GM18909 (cell line): ENCODE data around the gene TNFAIP2.
"Not testable (repeated sequence)": the region's sequence is repeated elsewhere in the genome, so short reads cannot be mapped to it uniquely, and the experiment has no call there.

Source experiments
- ATAC-seq: cut with Tn5 transposase; IDR thresholded peaks from one replicate; pipeline ENCODE4 v1.9.1; 2021; ENCODE audit warnings: mild to moderate bottlenecking; ENCODE audit not compliant: unreplicated experiment, poor library complexity

The TNFAIP2 gene

DNA sequence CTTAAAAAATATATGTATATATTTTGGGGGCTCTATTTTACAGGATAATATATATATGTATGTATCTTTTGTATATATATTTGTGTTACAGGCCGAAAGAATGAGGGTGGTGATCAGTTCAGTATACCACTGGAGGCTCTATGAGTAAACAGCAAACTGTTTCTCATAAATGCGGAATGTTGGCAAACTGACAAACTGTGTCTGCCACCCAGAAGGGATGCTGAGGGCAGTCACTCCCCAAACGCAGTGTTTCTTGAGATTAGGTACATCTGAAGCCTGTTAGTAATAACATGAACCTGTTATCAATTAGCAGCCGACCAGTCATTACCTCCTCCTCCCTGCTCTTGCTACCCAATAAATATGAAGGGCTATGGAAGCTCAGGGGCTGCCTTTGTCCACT, 20.8 kb downstream of the TNFAIP2 start:
- ATAC-seq: no peak

DNA sequence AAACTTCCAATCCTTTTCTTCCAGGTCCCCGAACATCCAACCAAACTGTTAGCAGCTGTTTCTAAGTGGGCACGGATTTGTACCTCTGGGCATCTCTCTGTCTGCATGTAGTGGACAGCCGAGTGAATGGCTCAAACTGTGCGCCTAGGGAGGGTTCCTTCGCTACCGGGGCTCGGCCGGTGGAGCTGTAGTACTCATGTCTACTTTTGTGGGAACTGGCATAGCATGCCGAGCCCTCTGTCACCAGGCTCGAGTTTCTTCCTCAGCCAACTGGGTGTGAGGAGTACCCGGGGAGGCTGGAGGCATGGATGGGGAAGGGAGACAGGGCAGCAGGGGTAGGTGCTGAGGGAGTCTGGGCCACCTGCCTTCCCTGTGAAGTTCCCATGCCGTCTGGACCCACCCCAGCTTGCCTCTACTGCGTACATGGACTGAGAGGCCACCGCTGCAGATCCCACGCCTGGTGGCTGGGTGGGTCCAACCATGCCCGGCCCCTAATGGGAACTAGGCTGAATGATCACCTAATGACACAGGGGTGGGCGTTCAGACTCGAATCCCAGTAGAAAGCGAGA, 23.0 kb downstream of the TNFAIP2 start:
- no peak for ATAC-seq

DNA sequence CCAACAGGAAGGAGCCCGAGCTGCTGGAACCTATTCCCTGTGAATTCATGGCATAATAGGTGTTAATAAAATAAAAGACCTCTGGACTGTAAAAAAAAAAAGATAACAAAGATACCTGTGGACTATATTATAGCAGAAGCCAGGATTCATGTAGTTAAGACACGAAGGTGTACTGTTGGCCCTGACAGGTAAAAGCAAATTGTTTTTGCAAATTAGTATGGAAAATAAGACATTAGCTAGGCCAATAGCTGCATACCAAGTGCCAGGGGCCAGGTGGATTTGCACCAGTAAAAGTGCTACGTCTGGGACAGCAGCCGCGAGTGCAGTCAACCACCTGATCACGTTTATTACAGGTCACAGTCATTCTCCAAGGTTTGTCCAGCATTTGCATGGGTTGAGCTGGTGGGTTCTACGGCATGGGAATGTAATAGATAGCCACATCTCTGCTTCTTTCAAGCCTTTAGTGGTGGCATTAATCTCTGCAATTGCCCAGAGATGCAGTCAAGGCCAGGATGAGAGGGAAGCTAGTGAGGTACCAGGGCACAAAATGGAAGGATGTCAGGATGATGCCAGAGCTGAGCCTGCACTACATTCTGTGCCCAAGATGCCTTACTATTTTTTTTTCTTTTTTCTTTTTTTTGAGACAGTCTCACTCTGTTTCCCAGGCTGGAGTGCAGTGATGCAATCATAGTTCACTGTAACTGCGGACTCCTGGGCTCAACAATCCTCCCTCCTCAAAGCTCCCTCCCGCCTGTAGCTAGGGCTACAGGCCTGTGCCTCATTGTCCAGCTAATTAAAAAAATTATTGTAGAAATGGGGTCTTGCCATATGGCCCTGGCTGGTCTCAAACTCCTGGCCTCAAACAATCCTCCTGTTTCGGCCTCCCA, 26.3 kb downstream of the TNFAIP2 start:
- ATAC-seq: no peak

DNA sequence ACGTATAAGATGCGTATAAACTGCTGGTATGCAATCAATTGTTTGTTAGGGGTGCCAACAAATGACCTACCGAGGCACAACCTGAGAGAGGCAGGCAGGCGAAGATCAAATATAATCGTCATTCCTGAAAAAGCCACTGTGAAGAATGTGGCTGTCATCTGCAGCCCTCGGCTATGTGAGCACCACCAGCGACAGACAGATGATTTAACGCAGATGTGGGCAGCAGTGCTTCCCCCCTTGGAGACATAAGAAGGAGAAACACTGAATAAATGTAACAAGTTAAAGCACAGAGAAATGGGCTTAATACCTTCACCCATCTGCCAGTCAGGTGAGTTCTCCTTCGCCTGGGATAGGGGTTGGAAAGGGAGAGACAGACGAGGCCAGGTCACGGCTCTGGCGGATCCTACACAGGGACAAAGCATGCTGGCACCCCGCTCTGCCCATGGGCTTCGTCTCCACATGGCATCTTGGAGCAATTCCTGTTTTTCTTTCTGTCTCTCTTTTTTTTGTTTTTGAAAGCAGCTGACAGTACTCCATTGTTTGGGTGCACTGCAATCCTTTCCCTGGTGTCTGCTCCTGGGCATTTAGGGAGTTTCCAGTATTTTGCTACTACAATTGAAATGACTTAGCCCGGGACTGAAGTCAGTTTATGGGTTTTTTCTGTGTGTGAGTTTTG, 28.1 kb downstream of the TNFAIP2 start:
- no peak for ATAC-seq

DNA sequence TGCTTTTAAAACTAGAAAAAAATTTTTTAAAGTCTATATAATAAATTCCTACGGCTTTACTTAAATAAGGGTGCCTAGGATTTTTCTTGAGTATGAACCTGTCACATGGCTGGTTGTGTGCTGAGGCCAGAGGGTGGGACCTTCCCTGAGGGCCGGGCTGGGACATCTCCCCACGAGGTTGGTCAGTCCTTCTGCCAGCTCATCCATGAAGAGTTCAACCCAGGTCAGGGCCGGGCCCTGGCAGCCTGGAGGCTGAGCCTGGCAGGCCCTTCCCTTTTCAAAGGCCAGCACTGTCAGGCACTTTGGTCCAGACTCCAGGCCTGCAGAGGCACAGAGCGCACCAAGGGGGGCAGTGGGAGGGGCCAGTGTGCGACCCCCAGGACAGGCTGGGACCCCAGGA, 31.7 kb downstream of the TNFAIP2 start:
- ATAC-seq: no peak

DNA sequence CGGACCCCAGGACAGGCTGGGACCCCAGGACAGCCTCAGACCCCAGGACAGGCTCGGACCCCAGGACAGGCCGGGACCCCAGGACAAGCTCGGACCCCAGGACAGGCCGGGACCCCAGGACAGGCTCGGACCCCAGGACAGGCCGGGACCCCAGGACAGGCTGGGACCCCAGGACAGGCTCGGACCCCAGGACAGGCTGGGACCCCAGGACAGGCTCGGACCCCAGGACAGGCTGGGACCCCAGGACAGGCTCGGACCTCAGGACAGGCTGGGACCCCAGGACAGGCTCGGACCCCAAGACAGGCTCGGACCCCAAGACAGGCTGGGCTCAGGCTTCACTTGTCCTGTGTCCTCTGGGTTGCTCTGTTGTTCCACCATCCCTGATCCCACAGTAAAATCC, 32.2 kb downstream of the TNFAIP2 start:
- ATAC-seq: not testable (repeated sequence)

DNA sequence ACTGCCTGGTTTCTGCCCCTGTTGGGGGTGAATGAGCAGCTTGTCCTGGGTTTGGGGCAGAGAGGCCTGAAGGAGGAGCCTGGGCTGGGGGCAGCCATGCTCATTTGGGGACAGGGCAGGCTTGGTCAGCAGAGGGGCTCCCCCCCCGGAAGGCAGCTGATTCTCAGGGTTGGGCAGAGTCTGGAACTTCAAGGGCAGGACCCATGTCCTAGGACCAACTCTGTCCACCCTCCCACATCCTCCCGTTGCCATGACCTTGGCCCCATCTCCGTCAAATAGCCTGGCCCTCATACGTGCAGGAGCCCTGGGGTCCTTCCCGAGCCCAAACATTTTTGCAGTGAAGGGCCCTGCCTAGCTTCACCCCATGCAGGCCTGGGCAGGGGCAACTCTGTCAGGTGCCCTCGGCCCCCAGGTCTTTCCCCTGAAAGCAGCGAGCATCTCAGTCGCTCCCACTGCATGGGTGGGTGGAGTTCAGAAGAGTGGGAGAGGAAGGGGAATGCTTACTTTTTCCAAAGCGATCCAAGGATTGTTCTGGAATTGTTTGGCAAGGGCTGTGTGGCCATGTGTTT, 32.6 kb downstream of the TNFAIP2 start:
- no peak for ATAC-seq

DNA sequence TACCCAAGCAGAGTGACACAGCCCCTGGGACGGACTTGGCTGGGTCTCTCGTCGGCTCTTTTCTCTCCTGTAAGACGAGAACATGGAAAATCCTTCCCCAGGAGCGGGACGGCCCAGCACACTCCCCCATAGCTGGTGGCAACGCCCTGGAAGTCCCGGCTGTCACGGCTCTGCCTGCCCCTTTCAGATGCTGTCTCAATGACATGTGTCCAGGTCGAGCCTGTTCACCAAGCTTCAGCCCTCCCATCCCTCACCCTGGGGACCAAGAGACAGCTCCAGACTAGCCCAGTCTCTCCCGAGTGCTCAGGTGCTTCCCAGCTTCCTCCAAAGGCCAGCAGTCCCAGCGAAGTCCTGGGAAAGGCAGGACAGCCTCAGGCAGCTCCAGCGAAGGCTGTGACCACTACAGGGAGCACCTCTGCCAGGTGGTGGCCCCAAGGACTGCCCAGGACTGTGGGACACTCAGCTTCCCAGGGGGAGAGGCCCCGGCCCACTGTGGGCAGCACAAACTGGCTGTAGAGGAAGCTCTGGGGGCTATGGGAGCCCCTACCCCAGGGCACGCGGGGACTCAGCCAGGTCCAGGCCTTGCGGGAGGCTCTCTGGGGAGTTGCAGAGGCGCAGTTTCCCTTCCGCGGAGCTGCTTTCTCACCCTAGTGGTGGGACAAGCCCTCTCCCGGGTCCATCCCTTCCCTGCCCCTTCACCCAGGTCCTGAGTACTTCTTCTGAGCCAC, 33.6 kb downstream of the TNFAIP2 start:
- no peak for ATAC-seq

DNA sequence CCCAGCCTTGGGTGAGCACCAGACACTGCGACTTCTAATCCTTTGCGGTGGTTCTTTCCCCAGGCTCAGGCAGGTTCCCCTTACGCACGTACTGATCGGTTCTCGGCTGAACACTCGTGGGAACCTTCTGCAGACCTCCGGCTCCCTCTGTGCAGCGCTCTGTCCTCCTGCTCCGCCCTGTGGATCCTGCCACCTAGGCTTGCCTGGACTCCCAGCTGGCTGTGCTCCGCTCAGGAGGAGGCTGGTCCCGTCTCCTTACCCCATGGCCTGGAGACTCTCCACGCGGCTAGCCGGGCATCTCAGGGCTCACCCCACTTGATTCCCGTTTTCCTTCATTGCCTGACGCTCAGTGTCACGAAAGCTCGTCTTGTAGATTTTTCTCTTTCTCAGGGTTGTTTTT, 34.7 kb downstream of the TNFAIP2 start:
- ATAC-seq: no peak

DNA sequence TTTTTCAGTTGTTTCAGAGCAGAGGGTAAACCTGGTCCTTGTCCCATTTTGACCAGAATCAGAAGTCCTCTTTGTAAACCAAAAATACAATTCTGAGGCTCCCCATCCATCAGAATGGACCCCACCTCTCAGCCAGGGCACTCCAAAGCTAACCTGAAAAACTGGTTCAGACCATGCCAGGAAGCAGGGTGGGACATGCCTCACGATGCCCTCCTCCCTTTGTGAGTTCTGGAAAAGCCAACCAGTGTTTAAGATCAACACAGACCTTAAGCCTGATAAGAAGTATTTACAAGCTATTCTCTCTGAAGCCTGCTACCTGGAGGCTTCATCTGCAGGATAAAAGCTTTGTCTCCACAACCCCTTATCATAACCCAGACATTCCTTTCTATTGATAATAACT, 35.4 kb downstream of the TNFAIP2 start:
- ATAC-seq: no peak

DNA sequence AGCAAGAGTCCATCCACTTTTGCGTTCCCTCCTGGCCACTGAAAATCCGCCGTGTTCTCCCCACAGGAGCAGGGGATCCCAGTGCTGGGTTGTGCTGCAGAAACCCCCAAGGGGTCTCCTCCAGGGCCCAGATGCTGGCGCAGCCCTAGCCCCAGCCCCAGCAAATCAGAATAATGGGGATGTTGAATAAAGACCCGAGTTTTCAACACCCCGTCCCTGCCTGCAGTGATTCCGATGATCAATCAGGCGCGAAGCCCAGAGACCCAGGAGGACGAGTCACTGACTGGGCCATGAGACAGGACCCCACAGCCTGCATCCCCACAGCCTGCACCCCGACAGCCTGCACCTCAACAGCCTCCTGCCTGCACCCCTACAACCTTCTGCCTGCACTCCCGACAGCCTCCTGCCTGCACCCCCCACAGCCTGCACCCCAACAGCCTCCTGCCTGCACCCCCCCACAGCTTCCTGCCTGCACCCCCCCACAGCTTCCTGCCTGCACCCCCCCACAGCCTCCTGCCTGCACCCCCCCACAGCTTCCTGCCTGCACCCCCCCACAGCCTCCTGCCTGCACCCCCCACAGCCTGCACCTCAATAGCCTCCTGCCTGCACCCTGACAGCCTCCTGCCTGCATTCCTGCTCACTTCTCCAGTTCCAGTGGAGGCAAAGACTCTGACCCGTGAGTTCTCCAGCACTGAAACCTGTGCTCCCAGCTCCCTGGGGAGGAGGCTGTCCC, 37.2 kb downstream of the TNFAIP2 start:
- ATAC-seq: no peak

DNA sequence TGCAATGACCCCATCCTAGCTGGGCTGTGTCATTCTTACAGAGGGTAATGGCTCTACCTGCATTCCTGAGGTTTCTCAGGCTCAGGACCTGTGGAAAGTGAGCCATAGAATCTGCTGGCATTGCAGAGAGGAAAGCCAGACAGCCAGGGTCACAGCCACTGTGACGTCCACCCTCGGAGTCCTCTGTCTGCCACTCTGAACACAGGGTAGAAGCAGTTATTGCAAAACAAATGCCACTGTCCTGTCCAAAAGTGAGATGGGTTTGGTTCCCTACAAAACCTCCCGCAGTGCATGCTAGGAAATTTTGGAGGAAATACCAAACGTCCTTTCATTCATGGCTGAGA, 37.8 kb downstream of the TNFAIP2 start:
- ATAC-seq: no peak

DNA sequence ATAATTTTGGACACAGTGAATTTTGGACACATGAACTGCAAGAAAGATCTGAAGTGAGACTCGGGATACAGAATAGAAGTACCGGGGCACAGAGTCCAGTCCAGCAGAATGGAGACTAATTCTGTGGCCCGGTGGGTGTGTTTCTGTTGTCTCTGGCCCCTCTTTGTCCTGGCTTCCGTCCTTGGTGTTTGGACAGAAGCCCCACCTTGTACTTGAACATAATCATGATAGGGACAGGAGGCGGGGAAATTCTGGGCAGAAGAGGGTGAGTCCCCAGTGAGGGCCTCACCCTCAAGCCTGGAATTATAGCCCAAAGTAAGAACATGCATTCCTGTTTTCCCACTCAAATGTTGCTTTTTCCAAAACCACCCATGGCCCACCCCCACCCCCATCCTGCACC, 39.9 kb downstream of the TNFAIP2 start:
- ATAC-seq: no peak

DNA sequence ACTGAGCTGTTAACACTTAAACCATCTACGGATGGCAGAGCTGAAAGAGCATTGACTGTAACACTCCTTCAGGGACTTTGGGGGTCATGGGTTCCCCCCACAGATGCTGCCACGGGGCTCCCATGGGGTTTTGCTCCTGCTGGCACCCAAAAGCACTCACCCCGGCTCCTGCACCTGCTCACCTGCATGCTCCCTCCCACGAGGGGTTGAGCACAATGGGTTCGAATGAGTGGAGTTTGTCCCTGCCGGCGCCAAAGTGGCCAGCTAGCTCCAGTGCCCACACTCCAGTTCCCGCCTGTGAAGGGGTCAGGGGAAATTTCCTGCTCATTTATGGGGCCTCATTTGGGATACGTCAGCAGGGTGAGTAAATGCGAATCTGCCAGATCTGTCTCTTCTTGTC, 40.7 kb downstream of the TNFAIP2 start:
- ATAC-seq: no peak

DNA sequence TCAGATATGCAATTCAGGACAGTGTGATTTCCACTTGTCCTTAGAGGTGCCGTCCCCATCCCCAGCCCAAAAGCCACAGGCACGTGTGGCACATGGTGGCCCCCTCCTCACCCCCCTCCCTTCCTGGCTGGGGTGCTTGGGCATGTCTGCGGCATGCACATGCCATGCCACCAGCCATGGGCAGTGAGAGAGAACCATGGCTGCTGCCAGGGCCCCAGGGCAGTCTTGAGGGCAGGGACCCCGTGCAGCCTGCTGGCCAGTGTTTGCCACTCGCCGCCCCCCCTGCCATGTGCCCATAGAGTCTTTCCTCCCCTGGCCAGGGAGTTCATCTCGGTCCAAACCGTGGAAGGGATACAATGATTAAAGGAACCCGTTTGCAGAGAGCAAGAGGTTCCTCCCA, 41.5 kb downstream of the TNFAIP2 start:
- no peak for ATAC-seq

DNA sequence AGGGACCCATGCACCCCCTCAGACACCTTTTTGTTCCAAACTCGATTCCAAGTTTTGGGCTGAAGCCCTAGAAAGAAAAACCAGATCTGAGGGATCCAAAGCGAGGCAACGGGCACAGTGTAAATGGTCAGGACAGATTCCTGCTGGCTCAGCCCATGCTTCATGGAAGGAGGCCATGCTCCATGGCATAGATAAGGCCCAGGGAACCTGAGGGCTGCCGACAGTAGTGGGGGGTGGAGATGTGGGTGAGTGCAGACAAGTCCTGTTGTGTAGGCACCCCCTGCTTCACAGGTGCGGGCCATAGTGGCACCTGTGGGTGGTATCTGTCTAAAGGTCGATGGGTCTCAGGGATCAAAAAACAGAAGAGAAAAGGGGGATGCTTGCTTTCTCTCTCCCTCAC, 42.1 kb downstream of the TNFAIP2 start:
- no peak for ATAC-seq

DNA sequence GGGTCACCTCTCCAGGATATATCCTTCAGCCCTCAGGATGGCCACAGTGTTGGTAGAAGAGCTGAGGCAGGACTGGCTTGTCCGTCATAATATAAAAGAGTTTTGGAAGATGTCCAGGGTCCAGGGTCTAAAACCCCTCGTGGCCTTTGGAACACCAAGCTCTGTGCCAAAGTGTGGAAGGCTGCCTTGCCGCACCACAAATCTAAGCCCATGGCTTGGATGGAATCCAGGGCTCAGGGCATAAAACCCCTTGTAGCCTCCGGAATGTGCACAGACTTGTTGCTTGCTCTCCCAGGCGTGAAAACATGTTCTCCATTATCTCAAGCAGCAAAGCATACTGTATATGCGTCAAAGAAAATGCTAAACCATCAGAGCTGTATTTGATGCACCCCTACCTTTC, 46.7 kb downstream of the TNFAIP2 start:
- no peak for ATAC-seq

DNA sequence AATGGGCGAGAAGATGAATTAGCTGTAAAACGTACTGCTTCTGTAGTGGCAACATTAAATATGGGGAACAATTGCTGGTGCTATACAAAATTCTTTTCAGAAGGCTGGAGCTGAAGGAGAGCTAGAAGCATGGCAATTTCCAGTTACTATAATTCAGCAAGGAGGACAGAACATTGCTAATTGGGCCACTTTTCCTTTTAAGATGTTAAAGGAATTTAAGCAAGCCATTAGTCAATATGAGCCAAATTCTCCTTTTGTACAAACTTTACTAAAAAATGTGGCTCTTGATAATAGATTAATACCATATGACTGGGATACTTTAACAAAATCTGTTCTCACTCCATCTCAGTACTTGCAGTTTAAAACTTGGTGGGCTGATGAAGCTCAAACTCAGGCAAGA, 47.9 kb downstream of the TNFAIP2 start:
- ATAC-seq: not testable (repeated sequence)

DNA sequence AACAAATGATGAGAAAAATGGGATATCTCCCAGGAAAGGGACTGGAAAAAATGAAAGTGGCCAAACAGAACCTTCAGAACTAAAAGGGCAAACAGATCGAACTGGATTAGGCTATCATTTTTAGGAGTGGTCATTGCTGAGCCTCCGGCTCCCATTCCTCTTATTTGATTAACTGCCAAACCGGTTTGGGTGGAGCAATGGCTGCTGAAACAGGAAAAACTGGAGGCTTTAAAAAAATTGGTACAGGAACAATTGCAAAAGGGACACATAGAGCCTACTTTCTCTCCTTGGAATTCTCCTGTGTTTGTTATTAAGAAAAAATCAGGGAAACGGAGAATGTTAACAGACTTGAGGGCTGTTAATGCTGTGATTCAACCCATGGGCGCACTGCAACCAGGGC, 49.7 kb downstream of the TNFAIP2 start:
- ATAC-seq: no peak

DNA sequence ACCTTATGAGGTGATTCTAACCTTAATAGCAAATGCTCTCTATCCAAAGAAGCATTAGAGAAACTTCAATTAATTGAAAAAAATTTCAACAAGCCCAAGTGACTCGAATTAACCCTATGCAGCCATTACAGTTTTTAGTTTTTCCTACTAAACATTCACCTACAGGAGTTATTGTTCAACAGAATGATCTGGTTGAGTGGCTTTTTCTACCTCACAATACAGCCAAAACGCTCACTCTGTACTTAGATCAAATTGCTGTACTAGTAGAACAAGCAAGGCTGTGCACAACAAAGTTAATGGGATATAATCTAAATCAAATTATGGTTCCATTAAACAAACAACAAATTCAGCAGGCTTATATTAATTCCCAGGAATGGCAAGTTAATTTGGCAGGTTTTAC, 50.6 kb downstream of the TNFAIP2 start:
- not testable (repeated sequence) for ATAC-seq
